ENCODE measurements around the gene BCAS3.
"Not testable (repeated sequence)": the region's sequence is repeated elsewhere in the genome, so short reads cannot be mapped to it uniquely, and the experiment has no call there.

BCAS3 gene

DNA sequence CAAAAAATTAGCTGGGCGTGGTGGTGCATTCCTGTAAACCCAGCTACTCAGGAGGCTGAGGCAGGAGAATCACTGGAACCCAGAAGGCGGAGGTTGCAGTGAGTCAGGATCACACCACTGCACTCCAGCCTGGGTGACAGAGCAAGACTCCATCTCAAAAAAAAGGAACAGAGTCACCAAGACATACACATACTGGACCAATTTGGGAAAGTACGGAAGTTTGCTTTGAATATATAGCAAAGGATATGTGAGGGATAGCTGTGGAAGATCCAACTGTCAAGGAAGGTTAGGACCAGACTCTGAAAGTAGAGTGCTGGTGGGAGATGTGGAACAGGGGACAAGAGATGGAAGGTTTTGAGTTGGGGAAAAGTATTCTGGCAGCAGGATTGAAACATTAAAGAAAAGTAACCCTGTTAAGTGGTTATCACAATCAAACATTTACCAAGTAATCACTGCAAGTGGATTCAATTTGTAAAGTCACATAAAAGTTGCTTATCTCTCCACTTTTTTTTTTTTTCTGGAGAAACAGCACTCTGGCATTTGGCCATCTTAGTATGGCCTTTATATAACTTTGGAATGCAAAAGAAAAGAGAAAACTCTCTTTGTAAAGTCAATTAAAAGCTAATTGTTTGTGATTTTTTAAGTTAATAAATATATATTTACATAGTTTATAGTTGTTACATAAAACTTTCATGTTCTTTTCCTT lies 462.6 kb downstream of the BCAS3 start:
- H3K4me1 ChIP-seq (ENCODE audit: control insufficient read depth, insufficient read depth, low read length) = peaks cover 2% of the 10 kb centered on the region
- H3K27ac ChIP-seq (ENCODE audit: low read depth, low read length) = no peak overlapping the region
- no peak overlapping the region for H3K4me3 ChIP-seq (ENCODE audit: low read length)
- no peaks in the 10 kb centered on the region for H3K36me3 ChIP-seq (ENCODE audit: control insufficient read depth, insufficient read depth, low read length)
- no peak overlapping the region for H3K9ac ChIP-seq (ENCODE audit: low read length)
- H3K27me3 ChIP-seq (ENCODE audit: control insufficient read depth, insufficient read depth, low read length) = no peaks in the 10 kb centered on the region

DNA sequence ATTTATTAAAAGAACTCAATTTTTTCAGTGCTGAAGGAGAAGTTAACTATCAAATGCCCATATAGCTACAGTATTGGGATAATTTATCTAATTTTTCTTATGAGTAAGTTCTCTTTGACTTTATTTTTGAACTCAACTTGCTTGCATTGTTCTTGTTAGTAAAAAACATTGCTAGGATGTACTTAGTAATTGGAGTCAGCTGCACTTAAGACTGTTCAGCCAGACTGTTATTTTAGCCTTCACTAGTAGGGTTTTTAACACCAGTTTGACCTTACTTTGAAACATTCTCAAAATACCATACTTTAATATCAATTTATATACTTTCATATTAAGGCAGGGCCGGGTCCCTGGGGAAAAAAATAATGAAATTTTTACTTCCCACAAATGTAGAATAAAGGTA lies 465.4 kb downstream of the BCAS3 start:
- H3K4me1 ChIP-seq (ENCODE audit: control insufficient read depth, insufficient read depth, low read length) = peaks cover 2% of the 10 kb centered on the region
- H3K4me3 ChIP-seq (ENCODE audit: low read length) = no peak overlapping the region
- no peak overlapping the region for H3K9ac ChIP-seq (ENCODE audit: low read length)
- H3K27ac ChIP-seq (ENCODE audit: low read depth, low read length) = no peak overlapping the region
- H3K27me3 ChIP-seq (ENCODE audit: control insufficient read depth, insufficient read depth, low read length) = no peaks in the 10 kb centered on the region
- no peaks in the 10 kb centered on the region for H3K36me3 ChIP-seq (ENCODE audit: control insufficient read depth, insufficient read depth, low read length)

DNA sequence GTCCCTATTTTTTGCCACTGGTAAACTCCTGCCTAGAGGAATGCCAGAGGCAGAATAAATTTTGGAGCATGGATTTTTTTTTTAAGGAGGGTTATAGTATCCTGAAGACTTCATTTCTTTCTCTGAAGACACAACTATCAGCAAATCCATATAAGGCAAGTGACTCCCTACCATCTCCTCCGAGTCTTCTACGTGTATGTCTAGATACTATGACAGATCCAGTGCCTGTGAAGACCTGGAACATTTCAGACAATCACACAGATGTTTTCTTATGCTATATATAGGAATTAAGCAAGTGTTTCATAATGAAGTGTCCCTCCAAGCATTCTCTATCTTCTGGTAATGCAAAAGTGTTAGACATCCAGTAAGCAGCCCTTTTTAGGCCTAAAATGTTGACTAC lies 466.5 kb downstream of the BCAS3 start:
- H3K9ac ChIP-seq (ENCODE audit: low read length) = no peak overlapping the region
- no peaks in the 10 kb centered on the region for H3K36me3 ChIP-seq (ENCODE audit: control insufficient read depth, insufficient read depth, low read length)
- peaks cover 2% of the 10 kb centered on the region for H3K4me1 ChIP-seq (ENCODE audit: control insufficient read depth, insufficient read depth, low read length)
- no peaks in the 10 kb centered on the region for H3K27me3 ChIP-seq (ENCODE audit: control insufficient read depth, insufficient read depth, low read length)
- no peak overlapping the region for H3K27ac ChIP-seq (ENCODE audit: low read depth, low read length)
- no peak overlapping the region for H3K4me3 ChIP-seq (ENCODE audit: low read length)

DNA sequence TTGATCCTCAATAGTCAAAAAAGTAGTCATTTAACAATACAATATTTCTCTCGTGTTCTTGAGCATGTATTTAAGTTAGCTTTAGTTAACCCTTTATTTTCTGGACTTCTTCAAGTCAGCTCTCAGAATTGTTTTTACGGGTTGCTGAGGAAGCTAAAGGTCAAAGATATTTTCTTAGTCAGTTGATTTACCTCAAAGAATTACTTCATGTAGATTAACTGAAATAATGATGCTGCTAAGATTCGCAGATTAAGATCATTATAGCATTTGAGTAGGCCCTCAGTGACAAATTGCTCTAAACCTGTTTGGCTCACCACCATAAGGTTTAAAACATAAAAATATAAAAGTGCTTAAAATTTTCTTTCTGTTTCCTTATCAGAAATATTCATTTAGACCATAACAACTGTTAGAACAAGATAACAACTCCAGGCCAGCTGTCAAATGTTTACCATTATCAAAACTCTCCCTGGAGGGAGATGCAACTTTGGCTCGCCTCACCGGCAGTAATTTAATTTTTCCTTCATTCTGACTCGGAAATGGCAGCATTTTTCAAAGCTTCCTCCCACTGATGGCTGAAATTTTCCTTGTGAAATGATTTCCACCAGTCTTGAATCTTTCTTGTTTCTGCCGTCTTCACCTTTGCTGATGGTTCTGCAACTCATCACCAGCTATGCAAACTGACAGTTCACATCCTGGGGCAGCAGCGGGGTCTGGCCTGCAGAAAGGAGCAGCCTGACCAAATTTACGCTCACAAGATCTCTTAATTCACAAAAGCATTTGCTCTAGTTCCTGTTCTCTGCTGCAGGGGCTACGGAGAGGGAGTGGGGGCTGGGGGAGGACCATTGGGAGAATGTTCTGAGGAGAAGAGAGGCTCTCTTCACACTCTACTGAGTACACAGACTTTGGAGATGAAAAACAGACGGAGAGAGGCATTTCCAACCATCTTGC lies 467.2 kb downstream of the BCAS3 start:
- no peaks in the 10 kb centered on the region for H3K36me3 ChIP-seq (ENCODE audit: control insufficient read depth, insufficient read depth, low read length)
- no peak overlapping the region for H3K27ac ChIP-seq (ENCODE audit: low read depth, low read length)

DNA sequence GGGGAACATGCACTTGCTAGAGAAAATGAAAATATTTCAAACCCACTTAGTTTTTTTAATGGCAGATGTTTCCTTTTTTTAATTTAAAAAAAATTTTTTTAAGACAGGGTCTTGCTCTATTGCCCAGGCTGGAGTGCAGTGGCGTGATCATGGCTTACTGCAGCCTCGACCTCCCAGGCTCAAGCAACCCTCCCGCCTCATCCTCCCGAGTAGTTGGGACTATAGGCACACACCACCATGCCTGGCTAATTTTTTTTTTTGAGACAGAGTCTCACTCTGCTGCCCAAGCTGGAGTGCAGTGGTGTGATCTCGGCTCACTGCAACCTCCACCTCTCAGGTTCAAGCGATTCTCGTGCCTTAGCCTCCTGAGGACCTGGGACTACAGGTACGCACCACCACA lies 469.2 kb downstream of the BCAS3 start:
- not testable (repeated sequence) for H3K27me3 ChIP-seq (ENCODE audit: control insufficient read depth, insufficient read depth, low read length); H3K4me1 ChIP-seq (ENCODE audit: control insufficient read depth, insufficient read depth, low read length); H3K36me3 ChIP-seq (ENCODE audit: control insufficient read depth, insufficient read depth, low read length); H3K4me3 ChIP-seq (ENCODE audit: low read length); H3K9ac ChIP-seq (ENCODE audit: low read length); H3K27ac ChIP-seq (ENCODE audit: low read depth, low read length)

More for the DNA sequence above, 467.2 kb downstream of the BCAS3 start:
- Histone ChIP-seq H3K27me3 (ENCODE audit: control insufficient read depth, insufficient read depth, low read length) (no peaks in the 10 kb centered on the region), H3K4me3 (ENCODE audit: low read length) (no peak overlapping the region), H3K9ac (ENCODE audit: low read length) (no peak overlapping the region), H3K4me1 (ENCODE audit: control insufficient read depth, insufficient read depth, low read length) (peaks cover 2% of the 10 kb centered on the region)

DNA sequence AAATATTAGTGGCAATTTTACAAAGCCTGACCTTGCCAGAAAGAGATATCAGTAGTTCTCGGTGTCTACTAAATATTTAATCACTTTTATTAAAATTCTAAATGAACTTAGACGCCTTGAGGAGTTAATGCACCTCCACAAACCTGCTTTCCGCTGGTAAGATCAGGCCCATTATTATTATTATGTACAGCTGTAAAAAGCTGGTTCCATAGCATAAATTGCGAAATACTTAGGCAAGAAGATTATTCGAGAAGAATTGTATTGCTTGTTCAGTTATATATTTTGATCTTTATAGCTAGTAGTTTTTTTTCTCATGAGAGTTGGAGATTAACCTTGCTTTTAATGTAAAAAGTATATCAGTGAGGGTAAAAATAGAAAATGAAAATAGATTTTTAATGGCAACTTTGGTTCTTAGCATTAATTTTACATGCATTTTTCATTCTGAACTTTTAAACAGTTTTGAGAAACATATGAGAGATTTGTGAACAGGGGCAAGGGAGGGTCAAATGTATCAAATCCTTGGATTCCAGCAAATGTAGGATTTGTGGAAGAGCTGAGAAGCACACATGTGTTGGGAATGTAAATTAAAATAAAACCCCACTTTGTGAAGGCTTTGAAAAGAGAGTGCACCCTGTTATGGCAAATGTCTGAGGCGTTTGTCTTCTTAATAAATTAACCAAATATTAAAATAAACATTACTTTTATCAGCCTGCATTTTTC lies 471.6 kb downstream of the BCAS3 start:
- H3K4me3 ChIP-seq (ENCODE audit: low read length) = no peak overlapping the region
- H3K9ac ChIP-seq (ENCODE audit: low read length) = no peak overlapping the region
- H3K4me1 ChIP-seq (ENCODE audit: control insufficient read depth, insufficient read depth, low read length) = peaks cover 2% of the 10 kb centered on the region
- H3K27me3 ChIP-seq (ENCODE audit: control insufficient read depth, insufficient read depth, low read length) = no peaks in the 10 kb centered on the region
- no peaks in the 10 kb centered on the region for H3K36me3 ChIP-seq (ENCODE audit: control insufficient read depth, insufficient read depth, low read length)
- no peak overlapping the region for H3K27ac ChIP-seq (ENCODE audit: low read depth, low read length)

DNA sequence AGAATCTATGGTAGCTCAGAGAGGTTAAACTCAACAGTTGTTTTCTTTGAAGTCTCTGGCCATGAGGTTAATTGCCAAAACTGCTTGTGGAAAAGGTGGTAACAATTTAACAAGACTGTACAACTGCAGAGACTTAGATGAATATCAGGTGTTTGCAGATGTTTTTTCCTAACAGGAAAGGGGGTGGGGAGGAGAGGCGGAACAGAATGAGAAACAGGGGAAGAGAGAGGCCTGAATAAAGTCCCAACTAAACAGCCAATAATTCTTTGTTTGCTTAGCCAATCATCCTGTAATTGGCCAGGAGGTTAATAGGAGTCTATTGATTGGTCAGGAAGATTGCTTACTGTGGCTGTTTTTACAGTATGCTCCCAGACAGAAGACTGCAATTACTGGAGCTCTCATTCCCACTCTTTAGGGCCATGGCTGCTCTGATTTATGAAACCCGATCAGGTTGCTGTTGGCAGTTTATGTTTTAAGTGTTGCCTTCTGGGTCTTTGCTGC lies 472.3 kb downstream of the BCAS3 start:
- no peak overlapping the region for H3K27ac ChIP-seq (ENCODE audit: low read depth, low read length)
- H3K9ac ChIP-seq (ENCODE audit: low read length) = no peak overlapping the region
- H3K4me3 ChIP-seq (ENCODE audit: low read length) = no peak overlapping the region
- peaks cover under 1% of the 10 kb centered on the region for H3K4me1 ChIP-seq (ENCODE audit: control insufficient read depth, insufficient read depth, low read length)
- no peaks in the 10 kb centered on the region for H3K27me3 ChIP-seq (ENCODE audit: control insufficient read depth, insufficient read depth, low read length)
- no peaks in the 10 kb centered on the region for H3K36me3 ChIP-seq (ENCODE audit: control insufficient read depth, insufficient read depth, low read length)

DNA sequence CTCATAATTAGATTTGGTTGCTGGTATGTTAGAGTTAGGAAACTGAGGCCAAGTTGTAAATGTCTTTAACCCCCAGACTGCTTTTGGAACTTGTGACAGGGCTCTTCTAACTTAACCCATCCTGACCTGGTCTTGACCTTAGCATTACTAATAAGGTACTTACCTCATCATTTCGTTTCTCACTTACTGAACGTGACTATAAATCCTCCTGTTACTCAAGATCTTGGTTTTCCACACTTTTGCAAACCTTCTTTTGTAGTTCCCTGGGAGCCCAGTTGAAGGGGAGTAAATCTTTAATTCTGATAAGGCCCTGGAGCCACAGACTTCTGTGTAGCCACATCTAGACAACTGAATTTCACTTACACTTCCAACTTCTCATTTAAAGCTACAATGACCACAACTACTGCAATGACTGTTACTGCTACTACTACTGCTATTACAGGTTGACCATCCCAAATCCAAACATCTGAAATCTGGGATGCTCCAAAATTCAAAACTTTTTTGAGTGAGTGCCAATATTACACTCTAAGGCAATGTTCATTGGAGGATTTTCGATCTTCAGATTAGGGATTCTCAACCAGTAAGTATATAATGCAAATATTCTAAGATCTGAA lies 473.1 kb downstream of the BCAS3 start:
- H3K36me3 ChIP-seq (ENCODE audit: control insufficient read depth, insufficient read depth, low read length) = no peaks in the 10 kb centered on the region
- no peaks in the 10 kb centered on the region for H3K27me3 ChIP-seq (ENCODE audit: control insufficient read depth, insufficient read depth, low read length)
- no peaks in the 10 kb centered on the region for H3K4me1 ChIP-seq (ENCODE audit: control insufficient read depth, insufficient read depth, low read length)
- no peak overlapping the region for H3K27ac ChIP-seq (ENCODE audit: low read depth, low read length)
- no peak overlapping the region for H3K9ac ChIP-seq (ENCODE audit: low read length)
- H3K4me3 ChIP-seq (ENCODE audit: low read length) = no peak overlapping the region

DNA sequence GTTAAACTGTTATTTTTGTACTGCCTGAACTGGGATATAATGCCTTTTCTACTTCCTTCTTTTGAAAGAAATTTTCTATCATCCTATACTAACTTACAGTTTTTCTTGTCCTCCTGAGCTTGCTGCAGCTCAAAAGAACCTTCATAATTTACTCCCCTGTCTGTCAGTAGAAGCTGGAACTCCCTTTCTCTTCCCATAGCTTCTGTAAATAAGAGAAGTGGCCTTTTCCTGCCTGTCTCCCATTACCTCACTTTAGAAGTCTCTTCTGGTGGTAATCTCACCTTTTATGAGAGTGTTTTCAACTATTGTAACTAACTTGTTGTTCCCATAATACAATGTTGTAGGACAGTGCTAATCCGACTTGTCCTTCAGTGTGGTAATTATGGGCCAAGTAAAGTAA lies 475.2 kb downstream of the BCAS3 start:
- Histone ChIP-seq H3K36me3 (ENCODE audit: control insufficient read depth, insufficient read depth, low read length) (no peaks in the 10 kb centered on the region), H3K27ac (ENCODE audit: low read depth, low read length) (no peak overlapping the region), H3K4me3 (ENCODE audit: low read length) (no peak overlapping the region), H3K4me1 (ENCODE audit: control insufficient read depth, insufficient read depth, low read length) (no peaks in the 10 kb centered on the region), H3K9ac (ENCODE audit: low read length) (no peak overlapping the region), H3K27me3 (ENCODE audit: control insufficient read depth, insufficient read depth, low read length) (no peaks in the 10 kb centered on the region)

DNA sequence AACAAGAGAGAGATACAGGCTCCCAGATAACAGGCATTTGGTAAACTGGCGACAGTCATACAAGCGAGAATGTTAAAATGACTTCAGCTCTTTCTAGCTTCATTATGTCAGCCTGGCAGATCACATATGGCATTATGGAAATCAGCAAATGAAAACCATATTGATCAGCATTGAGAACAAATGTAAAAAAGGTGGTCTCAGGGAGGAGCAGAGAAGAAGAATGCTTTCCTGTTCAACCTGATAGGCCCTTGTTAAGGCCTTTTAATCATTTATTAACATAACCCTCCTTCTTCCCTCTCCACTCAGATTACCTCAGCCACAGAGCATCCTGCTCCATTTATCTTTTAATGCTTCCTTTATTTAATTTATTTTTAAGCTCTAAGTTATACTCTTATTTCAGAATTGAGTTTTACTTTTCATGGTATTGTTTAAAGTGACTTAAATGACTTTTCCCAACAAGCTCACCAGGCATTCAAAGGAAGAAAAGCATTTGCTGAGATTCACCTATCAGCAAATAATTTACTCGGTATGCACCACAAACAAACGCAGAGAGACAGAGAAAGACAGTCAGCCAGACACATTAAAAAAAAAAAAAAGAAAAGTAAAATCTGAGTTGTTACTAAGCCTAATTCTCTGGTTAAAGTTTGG lies 478.1 kb downstream of the BCAS3 start:
- H3K36me3 ChIP-seq (ENCODE audit: control insufficient read depth, insufficient read depth, low read length) = no peaks in the 10 kb centered on the region
- no peak overlapping the region for H3K4me3 ChIP-seq (ENCODE audit: low read length)
- no peaks in the 10 kb centered on the region for H3K4me1 ChIP-seq (ENCODE audit: control insufficient read depth, insufficient read depth, low read length)
- no peak overlapping the region for H3K27ac ChIP-seq (ENCODE audit: low read depth, low read length)
- no peak overlapping the region for H3K9ac ChIP-seq (ENCODE audit: low read length)
- H3K27me3 ChIP-seq (ENCODE audit: control insufficient read depth, insufficient read depth, low read length) = no peaks in the 10 kb centered on the region

DNA sequence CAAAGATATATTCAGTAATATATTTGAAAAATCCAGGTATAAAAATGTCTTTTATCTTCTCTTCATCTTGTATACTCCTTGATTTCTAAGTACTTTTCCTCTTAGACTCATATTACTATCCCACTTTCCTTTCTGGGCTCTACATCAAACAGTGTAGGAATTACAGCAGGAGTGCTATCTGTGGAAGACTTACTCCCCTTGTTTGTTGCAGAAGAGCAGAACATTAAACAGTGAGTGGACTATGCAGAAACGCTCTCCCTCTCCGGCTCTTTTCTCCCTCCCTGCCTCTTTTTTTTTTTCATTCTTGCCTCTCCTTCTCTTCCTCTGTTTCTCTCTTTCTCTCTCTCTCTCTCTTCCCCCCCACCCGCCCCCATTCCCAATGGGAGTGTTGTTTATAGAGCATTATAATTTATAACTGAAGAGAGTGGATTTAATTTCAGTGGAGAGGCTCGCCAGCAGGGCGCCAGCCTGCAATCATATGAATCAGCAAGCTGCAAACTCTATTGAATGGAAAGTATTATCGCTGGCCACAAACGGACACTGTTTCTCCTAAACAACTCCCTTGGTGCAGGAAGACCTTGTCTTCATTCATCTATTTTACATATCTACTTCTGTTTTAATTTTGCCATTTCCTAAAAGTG lies 479.7 kb downstream of the BCAS3 start:
- H3K9ac ChIP-seq (ENCODE audit: low read length) = no peak overlapping the region
- no peak overlapping the region for H3K4me3 ChIP-seq (ENCODE audit: low read length)
- no peaks in the 10 kb centered on the region for H3K36me3 ChIP-seq (ENCODE audit: control insufficient read depth, insufficient read depth, low read length)
- no peaks in the 10 kb centered on the region for H3K4me1 ChIP-seq (ENCODE audit: control insufficient read depth, insufficient read depth, low read length)
- H3K27me3 ChIP-seq (ENCODE audit: control insufficient read depth, insufficient read depth, low read length) = no peaks in the 10 kb centered on the region
- H3K27ac ChIP-seq (ENCODE audit: low read depth, low read length) = no peak overlapping the region

Measured in rectal smooth muscle tissue (tissue), 1 donor.